GM21515 (cell line): ENCODE data around the gene MACROD2.
"Not testable (repeated sequence)": the region's sequence is repeated elsewhere in the genome, so short reads cannot be mapped to it uniquely, and the experiment has no call there.

Experiments
- ATAC-seq: cut with Tn5 transposase; IDR thresholded peaks from one replicate; pipeline ENCODE4 v1.9.1; 2021; ENCODE audit not compliant: unreplicated experiment

Gene MACROD2

DNA sequence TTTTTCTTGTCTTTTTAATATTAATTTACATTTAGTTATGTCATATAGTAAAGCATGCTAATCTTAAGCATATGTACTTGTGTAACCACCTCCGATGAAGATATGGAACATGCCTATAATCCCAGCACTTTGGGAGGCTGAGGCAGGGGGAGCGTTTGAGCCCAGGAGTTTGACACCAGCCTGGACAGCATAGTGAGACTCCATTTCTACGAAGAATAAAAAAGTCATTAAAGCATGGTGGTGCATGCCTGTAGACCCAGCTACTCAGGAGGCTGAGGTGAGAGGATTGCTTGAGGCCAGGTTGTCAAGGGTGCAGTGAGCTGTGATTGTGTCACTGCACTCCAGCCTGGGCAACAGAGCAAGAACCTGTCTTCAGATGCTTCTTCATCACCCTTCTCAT is 970.9 kb downstream of the MACROD2 start:
- no peak for ATAC-seq

DNA sequence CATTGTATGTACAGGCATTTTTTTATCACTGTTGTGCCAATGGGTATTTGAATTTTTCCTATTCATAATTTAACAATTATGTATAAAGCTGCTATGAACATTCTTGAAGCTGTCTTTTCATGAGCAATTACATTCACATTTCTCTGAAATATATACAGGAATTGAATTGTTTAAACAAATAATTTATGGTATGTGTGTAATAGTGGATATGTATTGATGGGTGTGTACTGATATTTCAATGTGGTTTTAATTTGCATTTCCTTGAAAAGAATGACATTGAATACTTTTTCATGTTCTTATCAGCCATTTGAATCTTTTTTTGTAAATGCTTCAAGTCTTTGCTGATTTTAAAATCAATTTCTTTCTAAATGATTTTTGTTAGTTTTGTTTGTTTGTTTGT is 971.5 kb downstream of the MACROD2 start:
- ATAC-seq: no peak

DNA sequence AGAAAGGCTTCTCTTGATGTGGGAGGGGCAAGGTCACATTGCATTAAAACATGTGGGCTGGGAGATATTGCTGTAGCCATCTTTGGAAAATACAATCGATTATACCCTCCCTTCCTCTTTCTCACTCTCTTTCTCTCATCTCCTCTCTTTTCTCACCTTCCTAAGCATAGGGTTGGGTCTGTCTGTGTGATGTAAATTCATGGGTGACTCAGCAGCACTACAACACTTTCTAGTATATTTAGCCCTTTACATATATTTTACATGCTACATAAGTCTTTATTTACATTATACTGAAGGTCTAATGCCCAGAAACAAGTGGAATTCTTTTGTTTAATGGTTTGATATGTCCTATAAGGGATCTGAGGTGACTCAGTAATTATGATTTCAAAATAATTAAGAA is 976.9 kb downstream of the MACROD2 start:
- no peak for ATAC-seq

DNA sequence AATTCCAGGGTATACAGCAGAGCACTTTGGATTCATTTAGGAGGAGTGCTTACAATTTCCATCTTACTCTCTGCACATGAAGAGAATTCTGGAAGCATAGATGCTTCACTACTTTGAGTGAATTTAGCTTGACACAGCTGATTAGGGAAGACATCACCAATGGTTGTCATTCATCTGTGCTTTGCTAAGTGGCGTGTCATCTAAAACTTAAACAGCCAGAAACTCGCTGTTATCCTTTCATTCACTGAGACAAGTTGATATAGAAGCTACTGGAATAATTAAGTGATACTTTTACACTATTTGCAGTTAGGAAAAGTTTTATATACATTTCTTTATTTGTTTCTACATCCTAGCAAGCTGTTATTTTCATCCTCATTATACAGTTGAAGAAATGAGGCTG is 977.4 kb downstream of the MACROD2 start:
- ATAC-seq: no peak

DNA sequence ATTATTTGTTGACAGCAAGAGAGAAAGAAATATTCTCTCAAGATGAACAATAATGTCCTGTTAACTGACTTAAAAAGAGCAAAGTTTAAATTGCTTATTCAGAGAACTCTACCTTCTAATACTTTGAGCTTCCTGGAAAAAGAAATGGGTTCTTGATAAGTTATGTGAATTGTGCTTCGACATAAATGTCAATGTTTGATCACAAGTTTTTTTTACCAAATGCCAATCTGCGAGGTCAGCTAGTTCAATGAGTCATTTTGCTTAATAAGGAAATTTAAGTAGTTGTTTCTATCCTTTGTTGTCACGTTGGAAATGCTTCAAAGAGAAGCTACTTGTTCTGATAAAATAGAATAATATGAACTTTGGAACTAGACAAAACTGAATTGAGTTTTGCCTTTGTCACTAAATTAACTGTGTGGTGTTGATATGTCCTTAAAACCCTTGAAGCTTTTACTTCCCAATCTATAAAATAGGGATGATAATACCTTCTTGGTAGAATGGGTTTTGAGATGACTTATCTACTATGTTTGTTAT is 984.2 kb downstream of the MACROD2 start:
- ATAC-seq: no peak

DNA sequence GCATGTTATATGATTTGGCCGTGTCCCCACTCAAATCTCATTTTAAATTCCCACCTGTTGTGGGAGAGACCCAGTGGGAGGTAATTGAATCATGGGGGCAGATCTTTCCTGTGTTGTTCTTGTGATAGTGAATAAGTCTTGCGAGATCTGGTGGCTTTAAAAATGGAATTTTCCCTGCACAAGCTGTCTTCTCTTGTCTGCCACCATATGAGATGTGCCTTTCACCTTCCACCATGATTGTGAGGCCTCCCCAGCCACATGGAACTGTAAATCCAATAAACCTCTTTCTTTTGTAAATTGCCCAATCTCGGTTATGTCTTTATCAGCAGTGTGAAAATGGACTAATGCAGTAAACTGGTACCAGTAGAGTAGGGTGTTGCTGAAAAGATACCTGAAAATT is 986.2 kb downstream of the MACROD2 start:
- not testable (repeated sequence) for ATAC-seq

DNA sequence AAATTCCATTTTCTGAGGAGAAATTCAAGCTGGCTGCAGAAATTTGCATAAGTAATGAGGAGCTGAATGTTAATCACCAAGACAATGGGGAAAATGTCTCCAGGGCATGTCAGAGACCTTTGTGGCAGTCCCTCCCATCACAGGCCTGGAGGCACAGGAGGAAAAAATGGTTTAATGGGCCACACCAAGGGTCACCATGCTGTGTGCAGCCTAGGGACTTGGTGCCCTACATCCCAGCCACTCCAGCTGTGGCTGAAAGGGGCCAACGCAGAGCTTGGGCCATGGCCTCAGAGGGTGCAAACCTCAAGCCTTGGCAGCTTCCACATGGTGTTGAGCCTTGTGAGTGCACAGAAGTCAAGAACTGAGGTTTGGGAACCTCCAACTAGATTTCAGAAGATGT is 987.0 kb downstream of the MACROD2 start:
- not testable (repeated sequence) for ATAC-seq

DNA sequence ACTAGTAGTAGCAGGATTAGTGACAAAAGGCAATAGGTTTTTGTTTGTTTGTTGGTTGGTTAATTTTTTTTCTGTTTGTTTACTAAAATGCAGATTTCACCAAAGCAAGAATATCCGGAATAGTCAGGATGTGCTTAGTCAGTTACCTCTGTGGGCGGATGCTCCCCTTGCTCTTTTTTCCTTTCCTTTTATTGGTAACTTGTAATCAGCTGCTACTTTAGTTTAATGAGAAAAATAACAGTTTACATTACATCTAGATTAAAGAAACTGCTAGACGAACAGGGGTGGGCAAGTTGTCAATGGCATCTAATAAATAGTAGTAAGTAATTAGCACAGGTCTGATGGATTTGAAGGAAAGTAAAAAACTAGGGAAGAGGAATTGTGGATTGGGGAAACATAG is 989.0 kb downstream of the MACROD2 start:
- no peak for ATAC-seq

DNA sequence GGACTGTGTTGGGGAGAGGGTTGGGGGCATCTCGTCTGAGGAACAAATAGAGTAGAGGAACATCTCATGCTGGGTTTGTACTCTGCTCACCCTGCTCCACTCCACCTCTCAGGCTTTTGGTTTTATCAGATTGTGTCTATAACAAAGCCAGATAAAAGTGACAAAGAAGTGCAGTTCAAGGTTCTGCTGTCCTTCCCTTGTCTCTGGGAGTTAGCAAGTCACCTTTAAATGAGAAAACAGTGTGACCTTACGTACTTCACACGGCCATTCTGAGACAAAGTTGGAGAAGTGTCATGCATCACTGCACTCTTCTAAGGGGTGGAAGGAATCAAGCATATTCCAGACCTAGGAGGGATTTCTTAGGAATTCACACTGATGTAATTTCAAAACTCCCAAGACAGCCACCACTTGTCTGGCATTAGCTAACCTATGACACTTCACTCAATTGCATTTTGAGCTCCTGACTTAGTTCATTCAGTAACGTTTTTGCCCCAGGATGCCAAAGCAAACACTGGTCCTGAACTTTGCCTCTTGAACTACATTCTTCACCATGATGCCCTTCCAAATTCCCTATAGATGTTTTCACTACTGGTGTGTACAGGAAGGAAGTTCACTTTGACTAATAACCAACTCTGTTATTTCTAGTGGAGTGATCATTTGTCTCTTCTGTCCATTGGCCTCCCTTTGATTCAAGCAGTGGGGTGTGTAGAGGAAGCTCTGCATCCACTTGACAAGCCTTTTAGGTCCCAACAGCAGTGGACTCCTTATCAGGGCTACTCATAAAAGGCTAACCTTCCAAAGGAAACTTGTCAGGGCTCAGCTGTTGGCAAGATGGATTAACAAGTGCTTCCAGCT is 989.7 kb downstream of the MACROD2 start:
- no peak for ATAC-seq

DNA sequence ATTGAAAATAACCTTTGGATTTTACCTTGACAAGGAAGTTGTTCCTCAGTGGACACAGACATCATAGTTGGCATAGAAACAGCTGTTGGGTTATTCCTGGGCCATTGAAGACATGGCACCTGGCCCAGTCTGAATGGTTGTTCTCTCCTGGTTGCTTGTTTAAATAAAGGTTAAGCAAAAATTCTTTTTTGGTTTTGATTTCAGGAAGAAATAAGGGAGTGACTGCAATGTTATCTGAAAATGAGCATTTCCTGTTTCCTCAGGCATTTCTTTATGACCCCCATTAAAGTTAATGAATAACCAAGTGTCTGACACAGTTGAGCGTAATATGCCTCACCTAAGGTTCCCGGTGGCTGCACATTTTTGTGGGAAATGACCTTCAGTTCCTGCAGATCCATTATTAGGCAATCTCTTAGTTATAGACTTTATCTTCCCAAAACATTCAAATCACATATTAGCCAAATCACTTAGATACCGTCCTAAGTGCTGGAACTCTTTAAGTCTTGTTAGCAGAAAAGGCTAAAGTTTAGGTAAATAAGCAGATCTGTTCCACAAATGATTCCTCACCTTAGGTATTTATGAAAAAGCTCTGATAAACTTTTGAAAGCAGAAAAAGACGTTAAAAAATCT is 990.8 kb downstream of the MACROD2 start:
- no peak for ATAC-seq

DNA sequence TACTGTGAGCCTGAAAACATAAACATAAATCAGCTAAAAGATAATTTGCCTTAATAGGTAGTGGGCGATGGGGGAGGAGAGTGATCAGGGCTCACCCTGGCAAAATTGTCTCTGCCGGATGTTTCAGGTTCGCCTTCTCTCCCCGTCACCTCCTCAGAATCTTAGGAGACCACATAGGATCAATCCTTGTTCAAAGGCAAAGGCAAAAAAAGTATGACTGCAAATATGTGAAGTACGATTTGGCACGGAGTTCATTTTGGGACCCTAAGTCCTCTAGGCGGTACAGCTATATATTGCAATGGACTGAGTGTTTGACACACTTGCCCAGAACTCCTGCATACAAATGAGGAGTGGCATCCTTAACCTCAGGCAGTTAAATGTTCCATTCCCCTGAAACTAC is 991.3 kb downstream of the MACROD2 start:
- no peak for ATAC-seq

DNA sequence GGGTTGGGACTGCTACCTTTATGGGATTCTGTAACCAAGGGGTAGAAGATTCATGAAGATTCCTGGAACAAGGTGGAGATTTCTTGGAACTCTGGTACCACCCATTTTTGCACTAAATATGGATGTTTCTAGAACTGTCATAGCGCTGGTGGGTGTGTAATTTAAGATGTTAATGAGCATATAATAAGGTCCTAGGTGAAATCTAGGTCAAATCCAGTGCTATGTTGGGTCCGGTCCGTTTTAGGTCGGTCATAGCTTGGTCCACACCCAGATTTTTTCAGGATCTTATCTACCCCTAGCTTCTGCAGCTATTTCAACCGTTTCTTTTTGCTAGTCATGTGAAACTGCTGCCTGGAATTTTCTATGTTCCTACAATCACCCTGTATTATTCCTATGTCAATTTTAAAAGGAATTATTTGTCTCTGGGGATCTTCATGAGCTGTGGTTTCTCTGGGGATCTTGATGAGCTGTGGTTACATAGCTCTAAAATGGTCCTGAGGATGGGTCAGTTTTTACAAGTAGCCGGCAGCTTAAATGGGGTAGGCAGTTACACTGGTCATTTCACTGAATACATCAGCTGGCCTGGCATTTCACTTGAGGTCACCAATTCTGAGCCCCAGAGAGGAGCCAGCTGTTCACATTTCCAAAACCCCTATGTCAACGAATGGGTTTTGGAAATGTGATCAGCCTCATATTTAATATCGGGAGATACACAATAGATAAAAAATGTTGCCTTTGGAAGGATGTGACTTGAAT is 994.4 kb downstream of the MACROD2 start:
- ATAC-seq: no peak

DNA sequence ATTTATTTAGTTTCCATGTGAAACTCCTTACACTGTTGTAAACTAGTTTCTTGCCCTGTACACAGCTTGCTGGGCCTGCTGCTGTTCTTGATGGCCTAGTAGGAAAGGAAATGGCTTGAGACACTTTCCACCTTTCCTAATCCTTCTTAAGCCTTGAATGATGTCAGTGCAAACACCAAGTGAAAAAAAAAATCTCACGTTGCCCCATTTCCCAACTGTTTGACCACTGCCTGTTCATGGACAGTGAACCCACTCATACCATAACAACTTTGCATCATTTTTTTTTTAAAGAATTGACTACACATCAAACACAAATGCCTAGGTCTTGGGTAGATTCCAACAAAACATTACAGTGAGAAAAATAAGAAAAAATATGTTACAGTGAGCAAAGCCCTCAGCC is 995.7 kb downstream of the MACROD2 start:
- ATAC-seq: no peak

DNA sequence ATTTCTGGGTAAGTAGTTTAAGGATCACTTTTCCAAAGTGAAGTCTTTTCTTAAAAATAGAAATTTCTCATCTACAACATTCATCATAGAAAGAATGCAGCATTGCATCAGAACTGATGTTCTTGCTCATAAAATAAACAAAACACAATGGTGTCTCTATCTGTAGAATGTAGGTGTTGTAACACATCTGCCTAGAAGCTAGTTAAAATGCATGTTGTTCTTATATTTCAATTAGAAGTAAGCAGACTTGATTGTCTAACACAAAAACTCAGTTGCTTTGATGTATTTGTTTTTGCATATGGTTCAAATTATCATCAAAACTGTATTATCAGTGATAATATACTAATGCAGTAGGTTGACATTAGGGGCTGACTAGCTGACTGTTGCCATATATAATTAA is 996.8 kb downstream of the MACROD2 start:
- ATAC-seq: no peak

DNA sequence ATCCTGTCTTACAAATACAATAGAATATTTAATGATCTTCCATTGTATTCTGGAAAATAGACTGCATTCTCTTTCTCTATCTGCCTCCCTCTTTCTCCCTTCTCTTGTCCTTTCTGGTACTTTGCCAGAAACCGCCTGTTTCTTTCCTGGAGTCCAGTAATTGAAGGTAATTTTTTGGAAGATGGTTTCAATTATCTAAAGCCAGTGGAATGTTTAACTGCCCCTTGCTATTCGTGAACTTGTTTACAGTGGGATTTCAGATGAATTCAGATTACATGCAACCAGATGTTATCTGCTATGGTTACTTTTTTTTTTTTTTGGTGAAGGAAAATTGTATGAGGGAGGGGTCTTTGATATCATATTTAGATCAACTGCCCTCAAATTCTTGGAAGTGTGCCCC is 997.6 kb downstream of the MACROD2 start:
- ATAC-seq: no peak

DNA sequence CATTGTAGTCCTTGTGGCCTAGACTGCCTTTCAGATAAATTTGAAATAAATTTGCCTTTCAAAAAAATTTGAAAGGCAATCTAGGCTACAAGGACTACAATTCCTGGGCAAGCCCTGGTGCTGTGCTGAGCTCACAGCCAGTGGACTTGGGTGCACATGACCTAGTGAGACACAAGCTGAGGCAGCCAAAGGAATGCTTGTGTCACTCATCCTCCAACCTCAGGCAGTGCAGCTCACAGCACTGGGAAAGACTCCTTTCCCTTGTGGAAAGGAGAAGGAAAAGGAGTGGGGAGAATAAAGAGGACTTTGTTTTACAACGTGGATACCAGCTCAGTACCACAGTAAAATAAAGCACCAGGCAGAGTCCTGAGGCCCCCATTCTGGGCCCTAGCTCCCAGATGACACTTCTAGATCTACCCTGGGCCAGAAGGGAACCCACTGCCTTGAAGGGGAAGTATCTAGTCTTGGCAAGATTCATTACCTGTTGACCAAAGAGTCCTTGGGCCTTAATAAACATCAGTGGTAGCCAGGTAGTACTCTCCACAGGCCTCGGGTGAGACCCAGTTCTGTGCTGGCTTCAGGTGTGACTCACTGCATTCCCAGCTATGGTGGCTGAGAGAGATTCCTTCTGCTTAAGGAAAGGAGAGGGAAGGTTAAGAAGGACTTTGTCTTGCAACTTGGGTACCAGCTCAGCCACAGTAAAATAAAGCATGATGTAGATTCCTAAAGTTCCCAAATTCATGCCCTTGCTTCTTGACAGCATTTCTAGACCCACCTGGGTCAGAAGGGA is 1001.8 kb downstream of the MACROD2 start:
- no peak for ATAC-seq

DNA sequence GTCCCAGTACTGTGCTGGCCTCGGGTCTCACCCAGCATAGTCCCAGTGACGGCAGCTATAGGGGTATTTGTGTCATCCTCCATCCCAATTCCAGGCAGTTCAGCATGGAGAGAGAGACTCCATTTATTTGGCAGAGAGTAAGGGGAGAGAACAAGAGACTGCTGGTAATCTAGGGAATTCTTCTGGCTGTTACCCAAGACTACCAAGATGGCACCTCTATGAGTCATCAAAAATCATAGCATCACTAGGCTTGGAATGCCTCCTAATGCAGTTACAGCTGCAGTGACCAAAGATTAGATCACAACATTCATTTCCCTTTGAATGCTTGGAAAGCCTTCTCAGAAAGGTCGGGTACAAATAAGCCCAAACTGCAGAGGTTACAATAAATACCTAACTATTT is 1002.5 kb downstream of the MACROD2 start:
- no peak for ATAC-seq

DNA sequence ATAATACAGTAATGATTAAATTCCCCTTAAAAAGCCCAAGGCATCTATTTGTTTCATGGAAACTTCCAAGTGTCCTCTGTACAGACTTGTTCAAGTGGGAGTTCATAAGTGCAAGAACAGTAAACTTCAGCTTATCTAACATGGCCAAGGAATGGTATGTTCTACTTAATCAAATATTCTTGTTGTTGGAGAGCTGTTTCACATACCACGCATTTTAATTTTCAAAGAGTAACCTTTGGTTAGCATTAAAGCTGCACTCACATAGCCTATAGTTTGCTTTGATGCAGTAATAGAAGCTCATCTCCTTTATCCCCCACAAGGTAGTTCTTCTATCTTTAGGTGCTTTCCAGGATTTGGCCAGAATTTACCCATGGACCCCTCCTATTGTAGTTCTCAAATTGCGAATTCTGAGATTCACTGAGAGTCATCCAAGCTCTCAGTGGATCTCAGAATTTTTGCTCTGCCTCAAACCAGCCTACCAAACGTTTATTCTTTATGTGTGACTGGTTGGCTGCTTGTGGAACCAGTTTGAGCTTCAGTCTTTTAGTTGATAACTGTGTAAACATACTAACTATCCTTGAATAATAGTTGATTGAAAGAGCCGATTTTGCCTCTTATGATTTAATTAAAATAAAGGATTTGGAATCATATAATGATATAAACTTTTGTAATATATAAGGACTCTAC is 1010.1 kb downstream of the MACROD2 start:
- no peak for ATAC-seq

DNA sequence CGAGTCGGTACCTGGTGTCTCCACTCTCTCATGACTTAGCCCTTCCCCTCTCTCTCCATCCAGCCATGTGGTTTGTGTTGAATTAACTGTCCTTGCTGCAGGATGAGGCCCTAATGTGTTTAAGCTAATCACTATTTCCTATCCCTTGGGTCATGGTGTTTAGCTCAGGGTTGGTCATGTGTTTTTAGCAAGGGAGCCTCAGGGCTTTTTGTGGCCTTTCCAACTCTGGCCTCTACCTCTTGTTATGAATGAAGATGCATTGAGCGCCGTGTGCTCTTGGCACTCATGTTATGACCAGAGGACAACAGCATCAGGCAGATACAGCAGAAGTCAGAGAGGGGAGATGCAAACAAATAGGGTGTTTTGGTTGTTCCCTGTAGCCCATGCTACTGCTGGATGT is 1016.3 kb downstream of the MACROD2 start:
- ATAC-seq: no peak

DNA sequence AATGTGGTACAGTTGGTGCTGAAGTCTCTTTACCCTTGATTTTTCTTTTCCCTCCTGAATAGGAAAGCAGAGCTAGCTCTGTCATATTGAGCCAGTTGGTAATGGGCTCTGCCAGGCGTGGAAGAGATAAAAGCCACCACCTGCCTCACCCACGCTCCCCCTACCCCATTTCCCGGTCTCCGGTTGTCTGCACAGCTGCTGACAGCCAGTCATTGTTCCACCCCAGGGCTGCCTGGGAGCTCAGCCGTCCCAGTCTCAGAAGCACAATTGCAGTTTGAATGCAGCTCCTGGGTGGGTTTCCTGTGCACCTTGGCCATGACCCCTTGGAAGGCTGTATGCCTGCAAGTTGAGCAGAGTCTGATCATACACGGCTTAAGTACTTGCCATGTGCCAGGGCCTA is 1017.2 kb downstream of the MACROD2 start:
- ATAC-seq: no peak
